GM10248 (cell line): ENCODE results near the gene FAM181A.

ENCODE experiments used
- CTCF ChIA-PET: fragments of 300-600 bp; sonication (Branson Sonifier 250); formaldehyde crosslinking; extraction: SDS; loops from one replicate; lab custom pipeline; 2021; ENCODE audit warnings: antibody characterized with exemption; lab: Yijun Ruan, JAX
- POLR2A ChIA-PET: fragments of 350-650 bp; sonication (Branson Sonifier 250); formaldehyde crosslinking; extraction: SDS; loops from one replicate; lab custom pipeline; 2020; ENCODE audit warnings: antibody characterized with exemption; lab: Yijun Ruan, JAX
- DNase-seq: peaks from one replicate; pipeline ENCODE4 v3.0.0; 2012; ENCODE audit errors: extremely low spot score
- CTCF ChIP-seq: IDR thresholded peaks from 2 replicates; pipeline ENCODE4 v1.5.1; 2012; ENCODE audit warnings: mild to moderate bottlenecking, low read depth; ENCODE audit errors: extremely low read depth, missing control alignments, control extremely low read depth

The FAM181A gene

GRCh38 chr14:93975791-93976476 is 48.8 kb downstream of the FAM181A start:
- CTCF ChIA-PET: interaction anchor here (1.3 to 17.2 kb wide), 10 partner anchors 8 to 36 kb away, joined by 3 to 212 read pairs (median 12); partner anchors contain the start of gene CCDC197
- POLR2A ChIA-PET: interaction anchor here (0.9 to 1.4 kb wide), 2 partner anchors 8 to 10 kb away, joined by 3 read pairs; no protein-coding TSS in a partner anchor
- peak; percentile 80 for DNase-seq
- TF ChIP-seq CTCF: no peak

- DNase-seq: no peak
- TF ChIP-seq CTCF: no peak
- ChIA-PET POLR2A (interaction anchor here (0.9 to 1.4 kb wide), 2 partner anchors 9 to 11 kb away, joined by 3 read pairs; no protein-coding TSS in a partner anchor), CTCF (interaction anchor here (1.3 to 17.2 kb wide), 8 partner anchors 7 to 37 kb away, joined by 3 to 212 read pairs (median 33); partner anchors contain the start of gene CCDC197)
Observed at GRCh38 chr14:93976477-93977057, 49.4 kb downstream of the FAM181A start, which contains the start of gene ASB2. Gene ASB2 (minus strand): TSS chr14:93976570. CDS start chr14:93964539, 12,031 bp downstream.

- POLR2A ChIA-PET: interaction anchor here (0.9 to 2.8 kb wide), 2 partner anchors 11 to 18 kb away, joined by 3 to 18 read pairs; no protein-coding TSS in a partner anchor
- CTCF ChIA-PET: interaction anchor here (1.2 to 17.2 kb wide), 9 partner anchors 7 to 38 kb away, joined by 5 to 212 read pairs (median 13); partner anchors contain the start of gene CCDC197
- TF ChIP-seq CTCF: no peak
- no peak for DNase-seq
Observed at GRCh38 chr14:93977171-93977570, 50.0 kb downstream of the FAM181A start.

GRCh38 chr14:93977790-93978581 is 50.8 kb downstream of the FAM181A start:
- DNase-seq: peak; percentile 59
- ChIA-PET CTCF (interaction anchor here (0.8 to 17.2 kb wide), 14 partner anchors 6 to 59 kb away, joined by 3 to 212 read pairs (median 5); partner anchors contain the start of gene CCDC197), POLR2A (interaction anchor here (1.0 to 2.8 kb wide), 4 partner anchors 12 to 22 kb away, joined by 3 to 18 read pairs (median 5); no protein-coding TSS in a partner anchor)
- no peak for TF ChIP-seq CTCF

GRCh38 chr14:93978735-93979134 is 51.6 kb downstream of the FAM181A start:
- no peak for TF ChIP-seq CTCF
- ChIA-PET POLR2A (interaction anchor here (0.5 to 2.8 kb wide), 5 partner anchors 12 to 23 kb away, joined by 3 to 18 read pairs (median 3); no protein-coding TSS in a partner anchor), CTCF (interaction anchor here (0.8 to 17.2 kb wide), 11 partner anchors 9 to 58 kb away, joined by 3 to 212 read pairs (median 5); partner anchors contain the start of gene CCDC197)
- no peak for DNase-seq
